Measurements from ENCODE around the gene MT1H.
"Not testable (repeated sequence)": the region's sequence is repeated elsewhere in the genome, so short reads cannot be mapped to it uniquely, and the experiment has no call there.

Gene MT1H

GRCh38 chr16:56684926-56685590 is 15.4 kb downstream of the MT1H start:
- no peak for DNase-seq

GRCh38 chr16:56686758-56687157 is 17.1 kb downstream of the MT1H start:
- DNase-seq, result no peak

- no peak for DNase-seq
These were observed 19.1 kb downstream of the MT1H start for GRCh38 chr16:56688762-56689161.

GRCh38 chr16:56689171-56689570 is 19.6 kb downstream of the MT1H start:
- no peak for DNase-seq

DNA sequence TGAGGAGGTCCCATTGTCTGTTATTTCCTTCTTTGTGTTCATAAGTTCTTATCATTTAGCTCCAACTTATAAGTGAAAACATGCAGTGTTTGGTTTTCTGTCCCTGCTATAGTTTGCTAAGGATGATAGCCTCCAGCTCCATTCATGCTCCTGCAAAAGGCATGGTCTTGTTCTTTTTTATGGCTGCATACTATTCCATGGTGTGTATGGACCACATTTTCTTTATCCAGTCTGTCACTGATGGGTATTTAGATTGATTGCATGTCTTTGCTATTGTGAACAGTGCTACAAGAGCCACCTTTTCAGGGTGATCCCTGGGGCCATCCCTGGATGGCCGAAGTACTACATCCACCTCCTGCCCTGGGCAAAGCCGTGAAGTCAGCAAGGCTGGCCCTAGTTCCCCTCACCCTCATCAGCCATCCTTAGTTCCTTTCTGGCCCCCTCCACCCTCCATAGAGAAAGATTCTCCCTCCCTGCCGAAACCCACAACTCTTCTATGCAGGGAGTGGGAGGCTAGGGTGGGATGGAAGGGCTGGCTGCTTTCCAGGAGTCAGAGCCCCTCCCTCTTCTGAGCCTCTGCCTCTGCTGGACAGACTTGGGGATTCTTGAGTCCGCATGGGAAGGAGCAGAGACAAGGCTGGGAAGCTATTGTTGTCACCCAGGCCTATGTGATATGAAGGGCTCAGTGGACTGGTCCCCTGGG is 21.0 kb downstream of the MT1H start:
- no peak for DNase-seq

- DNase-seq, result no peak
These were observed 22.3 kb downstream of the MT1H start for GRCh38 chr16:56691885-56692284.

DNA sequence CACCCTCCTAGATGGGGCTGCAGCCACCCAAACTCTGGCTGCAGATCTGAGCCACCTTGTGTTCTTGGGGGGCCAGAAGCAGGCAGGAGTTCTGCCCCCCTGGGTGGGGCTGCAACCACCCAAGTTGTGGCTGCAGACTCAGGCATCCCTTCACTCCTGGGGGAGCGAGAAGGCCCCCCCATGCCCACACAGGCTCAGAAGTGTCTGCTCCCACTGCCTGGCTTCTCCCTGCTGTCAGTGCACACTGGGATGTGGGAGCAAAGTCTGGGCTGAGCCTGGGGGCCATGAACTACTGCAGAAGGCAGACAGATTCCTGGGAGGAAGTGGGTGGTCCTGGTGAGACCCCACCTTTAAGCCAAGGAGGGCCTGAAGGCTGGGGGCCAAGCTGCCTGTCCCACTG is 25.6 kb downstream of the MT1H start:
- no peak for DNase-seq

DNA sequence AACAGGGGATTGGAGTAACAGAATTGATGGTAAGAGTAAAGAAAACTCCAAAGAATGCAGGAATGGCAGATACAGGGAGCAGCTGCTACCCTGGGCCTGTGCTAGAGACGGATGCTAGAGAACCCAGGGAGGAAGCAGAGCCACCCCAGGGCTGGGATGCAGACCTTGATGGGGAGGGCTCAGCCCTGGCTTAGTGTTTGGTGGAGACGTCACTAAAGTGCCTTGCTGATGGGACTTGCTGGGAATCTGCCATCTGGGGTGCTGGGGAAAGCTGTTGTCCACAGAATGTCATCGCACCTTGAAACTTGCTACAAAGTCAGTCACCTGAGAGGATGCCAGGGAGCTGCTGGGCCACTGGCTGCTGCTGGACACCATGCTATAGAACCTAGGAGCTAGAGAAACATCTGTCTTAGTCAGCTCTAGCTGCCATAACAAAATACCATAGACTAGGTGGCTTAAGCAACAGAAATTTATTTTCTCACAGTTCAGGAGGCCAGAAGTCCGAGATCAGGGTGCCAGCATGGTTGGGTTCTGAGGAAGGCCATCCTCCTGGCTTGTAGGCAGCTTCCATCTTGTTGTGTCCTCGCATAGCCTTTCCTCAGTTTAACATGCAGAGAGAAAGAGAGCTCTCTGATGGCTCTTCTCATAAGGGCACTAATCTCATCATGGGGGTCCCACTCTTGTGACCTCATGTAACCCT is 28.0 kb downstream of the MT1H start:
- no peak for DNase-seq

DNA sequence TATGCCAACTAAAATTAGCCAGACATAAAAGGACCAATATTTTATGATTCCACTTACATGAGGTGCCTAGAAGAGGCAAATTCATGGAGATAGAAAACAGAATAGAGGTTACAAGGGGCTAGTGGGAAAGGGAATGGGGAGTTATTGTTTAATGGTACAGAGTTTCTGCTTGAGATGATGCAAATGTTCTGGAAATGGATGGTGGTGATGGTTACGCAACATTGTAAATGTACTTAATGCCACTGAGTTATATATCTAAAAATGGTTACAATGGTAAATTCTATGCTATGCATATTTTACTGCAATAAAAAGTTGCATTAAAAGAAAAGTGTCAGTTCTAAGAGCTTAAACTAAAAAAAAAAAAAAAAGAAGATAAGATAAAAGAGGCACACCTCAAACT is 30.6 kb downstream of the MT1H start:
- DNase-seq, result no peak

DNA sequence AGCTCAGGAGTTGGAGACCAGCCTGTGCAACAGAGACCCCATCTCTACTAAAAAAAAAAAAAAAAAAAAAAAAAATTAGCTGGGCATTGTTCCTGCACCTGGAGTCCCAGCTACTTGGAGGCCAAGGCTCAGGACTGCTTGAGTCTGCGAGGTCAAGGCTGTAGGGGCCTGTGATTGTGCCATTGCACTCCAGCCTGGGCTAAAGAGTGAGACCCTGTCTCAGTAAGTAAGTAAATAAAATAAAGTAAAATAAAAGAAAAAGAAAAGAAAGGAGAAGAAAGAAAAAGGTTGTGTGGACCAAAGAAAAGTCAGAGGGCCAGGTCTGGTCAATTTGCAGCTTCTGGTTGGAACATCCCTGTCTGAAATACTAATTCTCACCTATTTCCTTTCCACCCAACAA is 31.0 kb downstream of the MT1H start:
- DNase-seq, result no peak

DNA sequence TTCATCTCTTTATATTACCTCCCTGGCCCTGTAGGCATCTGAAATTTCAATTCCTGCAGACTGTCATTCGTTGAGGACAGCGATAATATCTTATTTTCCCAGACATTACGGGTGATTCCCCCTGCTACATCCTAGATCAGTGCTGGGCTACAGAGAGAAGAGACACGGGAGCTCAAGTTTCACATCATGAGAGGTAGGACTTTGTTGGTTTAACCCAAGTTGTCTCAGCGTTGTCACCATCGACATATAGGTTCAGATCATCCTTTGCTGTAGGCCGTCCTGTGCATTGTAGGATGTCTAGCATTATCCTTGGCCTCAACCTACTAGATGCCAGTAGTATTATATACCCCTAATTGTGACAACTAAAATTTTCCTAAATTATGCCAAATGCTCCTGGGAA is 31.9 kb downstream of the MT1H start:
- no peak for DNase-seq

GRCh38 chr16:56702836-56703235 is 33.2 kb downstream of the MT1H start:
- DNase-seq, result no peak

DNA sequence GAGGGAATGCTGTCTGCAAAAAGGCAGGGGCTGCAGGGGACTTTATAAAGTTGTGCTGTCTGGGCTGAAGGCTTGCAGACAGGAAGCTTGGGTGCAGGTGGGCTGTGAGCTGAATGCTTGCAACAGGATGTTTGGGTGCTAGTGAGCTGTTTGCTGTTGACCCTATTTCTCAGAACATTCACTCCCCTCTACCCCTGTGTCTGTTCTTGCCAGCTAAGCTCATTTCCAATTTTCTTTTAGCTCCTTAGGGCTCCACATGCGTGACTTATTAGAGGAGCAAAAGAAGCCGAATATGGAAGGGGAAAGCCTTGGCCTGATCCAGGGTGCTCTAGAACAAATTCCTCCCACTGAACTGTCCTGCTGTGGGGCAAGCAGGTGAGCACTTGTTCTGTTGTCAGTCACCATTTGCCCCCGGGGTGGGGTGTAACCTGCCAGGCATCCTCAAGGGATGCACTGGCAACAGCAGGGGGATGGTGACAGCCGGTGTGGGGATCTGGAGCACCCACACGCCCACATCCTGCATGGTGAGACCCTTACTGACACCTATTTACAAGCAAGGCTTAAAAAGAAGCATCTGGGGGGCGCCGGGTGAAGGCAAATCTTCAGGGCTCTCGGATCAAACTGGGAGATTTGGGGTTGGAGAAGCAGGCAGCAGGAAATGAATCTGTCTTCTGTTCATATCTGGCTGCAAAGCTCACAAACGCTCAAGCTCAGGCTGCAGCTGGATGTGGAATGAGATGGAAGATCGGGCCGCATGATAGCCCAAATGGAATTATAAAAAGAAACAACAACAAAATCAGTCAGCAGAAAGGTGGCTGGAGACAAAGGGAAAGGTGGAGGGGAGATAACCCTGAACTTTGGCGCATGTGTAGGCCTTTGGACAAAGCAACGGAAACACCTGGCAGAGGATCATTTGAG is 39.2 kb downstream of the MT1H start:
- DNase-seq, result no peak

DNA sequence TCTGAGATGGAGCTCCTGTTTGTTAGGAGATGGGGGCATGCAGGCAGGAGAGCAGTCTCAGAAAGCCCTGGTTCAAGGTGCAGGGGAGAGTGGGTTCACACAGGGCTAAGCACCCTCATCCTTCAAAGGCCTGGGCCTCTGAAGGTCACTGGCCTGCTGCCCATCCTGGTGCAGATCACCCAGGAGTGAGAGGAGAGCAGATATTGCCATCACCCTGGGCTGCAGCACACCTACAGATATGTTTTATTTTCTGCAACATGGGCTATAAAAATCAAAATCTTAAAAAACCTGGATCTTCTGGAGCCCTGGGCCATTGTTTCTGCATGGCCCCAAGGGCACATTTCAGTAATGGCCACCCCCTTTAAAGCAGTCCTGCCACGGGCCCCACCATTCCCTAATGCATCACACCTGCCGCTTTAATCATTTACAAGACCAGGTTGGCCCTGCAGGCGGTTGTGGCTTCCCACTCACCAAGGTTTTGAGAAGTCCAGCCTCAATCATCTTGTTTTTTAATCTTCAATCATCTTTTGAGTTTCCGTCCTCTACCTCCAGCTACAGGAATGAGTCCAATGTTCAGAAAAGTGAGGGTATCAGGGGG is 39.9 kb downstream of the MT1H start:
- no peak for DNase-seq

DNA sequence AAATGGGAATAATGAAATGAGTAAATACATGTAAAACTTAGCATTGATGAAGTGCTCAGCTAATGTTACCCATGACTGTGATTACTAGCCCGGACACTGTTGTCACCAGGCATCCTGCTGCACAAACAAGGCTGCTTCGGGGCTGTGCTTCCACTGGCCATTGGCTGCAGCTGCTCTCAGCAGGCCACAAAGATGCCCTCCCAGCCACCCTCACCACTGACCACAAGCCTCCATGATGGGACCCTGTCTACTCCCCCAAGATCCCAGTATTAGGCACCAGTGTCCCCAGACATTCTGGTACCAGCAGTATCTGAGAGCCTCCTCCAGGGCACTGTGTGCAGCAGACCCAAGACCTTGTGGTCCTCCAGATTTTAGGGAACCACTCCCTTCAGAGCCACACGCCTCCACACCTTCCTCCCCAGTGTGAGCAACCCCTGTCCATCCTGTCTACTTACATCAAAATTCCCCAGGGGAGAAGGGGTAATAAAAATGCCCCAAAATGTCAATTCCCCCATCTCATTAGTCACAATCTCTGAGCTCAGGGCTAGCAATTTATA is 40.6 kb downstream of the MT1H start:
- DNase-seq, result no peak

GRCh38 chr16:56711862-56712261 is 42.2 kb downstream of the MT1H start:
- DNase-seq, result no peak

DNA sequence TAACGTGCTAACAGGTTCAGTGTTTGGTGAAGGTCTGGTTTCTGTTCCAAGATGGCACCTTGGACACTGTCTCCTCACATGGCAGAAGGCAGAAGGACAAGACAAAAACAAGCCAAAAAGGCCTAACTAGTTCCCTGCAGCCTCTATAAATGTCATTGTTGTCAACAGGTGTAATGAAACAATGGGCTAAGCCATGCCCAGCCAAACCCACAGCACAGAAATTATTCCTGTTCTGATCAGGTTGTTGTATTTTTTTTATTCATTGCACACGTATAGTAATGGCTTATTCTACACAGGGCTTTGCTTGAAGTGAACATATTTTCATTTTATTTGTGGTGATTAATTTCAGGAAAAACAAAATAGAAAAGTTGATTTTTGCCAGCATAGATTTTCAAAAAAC is 44.2 kb downstream of the MT1H start:
- no peak for DNase-seq

DNA sequence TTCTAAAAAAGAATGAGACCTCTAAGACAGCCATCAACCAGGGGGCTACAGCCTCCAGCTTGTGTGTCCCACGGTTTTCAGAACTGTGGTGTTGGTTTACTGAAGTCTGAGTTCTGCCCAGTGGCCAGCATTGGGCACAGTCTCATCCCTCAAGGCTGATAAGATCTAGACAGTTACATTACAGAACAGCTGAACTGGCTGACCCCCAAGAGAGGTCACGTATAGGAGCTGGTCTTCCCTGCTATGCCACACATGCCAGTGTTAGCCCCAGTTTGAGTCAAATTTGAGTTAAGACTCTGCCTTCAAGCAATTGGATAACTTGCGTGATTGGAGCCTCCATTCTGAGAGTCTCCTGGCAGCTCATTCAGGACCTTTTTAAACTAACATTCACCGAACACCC is 45.5 kb downstream of the MT1H start:
- no peak for DNase-seq

DNA sequence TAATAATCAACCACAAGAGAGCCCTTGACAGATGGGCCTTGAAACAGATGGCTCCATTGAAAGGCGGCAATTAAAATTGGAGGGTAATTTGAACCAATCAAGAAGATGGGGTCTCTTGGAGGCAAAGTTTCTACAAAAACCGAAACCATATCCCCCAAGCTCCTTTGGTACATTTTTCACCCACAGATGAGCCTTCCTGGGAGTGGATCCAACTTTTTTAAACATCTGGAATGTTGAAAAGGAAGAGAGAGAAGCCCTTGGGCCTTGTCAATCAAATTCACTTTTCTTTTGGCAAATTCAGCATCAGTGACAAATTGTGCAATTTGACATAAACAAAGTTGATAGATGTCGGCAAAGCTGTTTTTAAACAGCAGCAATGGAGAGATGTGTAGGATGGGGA is 47.1 kb downstream of the MT1H start:
- no peak for DNase-seq

DNA sequence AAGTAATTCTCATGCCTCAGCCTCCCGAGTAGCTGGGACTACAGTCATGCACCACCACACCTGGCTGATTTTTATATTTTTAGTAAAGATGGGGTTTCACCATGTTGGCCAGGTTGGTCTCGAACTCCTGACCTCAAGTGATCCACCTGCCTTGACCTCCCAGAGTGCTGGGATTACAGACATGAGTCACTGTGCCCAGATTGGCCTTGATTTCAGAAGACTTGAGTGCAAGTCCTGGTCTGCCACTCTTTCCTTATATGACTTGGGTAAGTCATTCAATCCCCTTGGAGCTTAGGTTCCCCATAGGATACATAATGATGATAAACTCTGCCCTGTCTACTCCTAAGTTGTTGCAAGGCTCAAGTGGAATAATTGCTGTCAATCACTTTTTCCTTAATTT is 47.9 kb downstream of the MT1H start:
- DNase-seq, result not testable (repeated sequence)
